Stimulated activated CD4-positive, alpha-beta T cell treated with anti-CD3 and anti-CD28 coated beads, Interleukin-2, amount 100 ng/mL, for 48 hours (primary cell): ENCODE data around the gene CAPN10.
A peak's percentile ranks its signal among the peaks of the same experiment; 100 is the strongest.

Experiments
- DNase-seq, 2 donors: peaks; one replicate each; pipeline ENCODE4 v3.0.0-alpha.2; 2020

The CAPN10 gene

GRCh38 chr2:240575101-240575965, 11.2 kb upstream of the CAPN10 start:
- DNase-seq = no peak

- no peak for DNase-seq
Measured at GRCh38 chr2:240576036-240576435, 10.5 kb upstream of the CAPN10 start.

GRCh38 chr2:240576436-240577205, 9.9 kb upstream of the CAPN10 start:
- no peak for DNase-seq

GRCh38 chr2:240577281-240578109, 9.0 kb upstream of the CAPN10 start:
- no peak for DNase-seq

GRCh38 chr2:240578110-240578450, 8.5 kb upstream of the CAPN10 start:
- no peak for DNase-seq

GRCh38 chr2:240578488-240578887, 8.0 kb upstream of the CAPN10 start:
- DNase-seq = no peak

GRCh38 chr2:240579071-240579762, 7.3 kb upstream of the CAPN10 start:
- DNase-seq = no peak

GRCh38 chr2:240579771-240580614, 6.5 kb upstream of the CAPN10 start:
- DNase-seq = peak; percentile 65 to 66

- no peak for DNase-seq
Measured at GRCh38 chr2:240581811-240582210, 4.7 kb upstream of the CAPN10 start.

GRCh38 chr2:240582781-240583180, 3.8 kb upstream of the CAPN10 start:
- DNase-seq = no peak

- no peak for DNase-seq
Measured at GRCh38 chr2:240583774-240584173, 2.8 kb upstream of the CAPN10 start.

GRCh38 chr2:240584486-240585031, 2.0 kb upstream of the CAPN10 start:
- no peak for DNase-seq

- no peak for DNase-seq
Measured at GRCh38 chr2:240585101-240585500, 1.4 kb upstream of the CAPN10 start.

- DNase-seq = no peak
Measured at GRCh38 chr2:240585681-240586197, 795 bp upstream of the CAPN10 start.

- DNase-seq = peak; percentile 36 to 45
Measured at GRCh38 chr2:240586919-240587800, 626 bp downstream of the CAPN10 start.

- DNase-seq = no peak
Measured at GRCh38 chr2:240588006-240588655, 1.6 kb downstream of the CAPN10 start.

- no peak for DNase-seq
Measured at GRCh38 chr2:240588669-240589068, 2.1 kb downstream of the CAPN10 start.

- DNase-seq = no peak
Measured at GRCh38 chr2:240589375-240589774, 2.8 kb downstream of the CAPN10 start.

- no peak for DNase-seq
Measured at GRCh38 chr2:240589850-240590525, 3.5 kb downstream of the CAPN10 start.
